ENCODE measurements around the gene ZNF780B.
"Not testable (repeated sequence)": the region's sequence is repeated elsewhere in the genome, so short reads cannot be mapped to it uniquely, and the experiment has no call there.

ZNF780B gene

DNA sequence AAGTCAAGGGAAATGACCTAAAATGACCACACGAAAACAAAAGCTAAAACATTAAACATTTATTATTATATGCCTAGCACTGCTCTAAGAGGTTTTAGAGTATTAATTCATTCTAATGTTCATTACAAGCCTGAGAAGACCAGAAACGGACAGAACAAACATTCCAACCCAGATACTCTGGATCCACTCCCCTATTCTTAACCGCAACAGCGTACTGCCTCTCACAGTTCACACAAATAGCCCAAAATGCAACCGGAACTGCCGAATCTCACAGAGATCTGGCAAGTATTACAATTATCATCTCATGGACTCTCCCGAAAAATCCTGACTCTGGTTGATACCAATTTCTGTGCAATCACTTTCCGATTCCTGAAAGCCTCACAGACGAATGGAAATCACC, 1.4 kb downstream of the ZNF780B start:
- TF ChIP-seq, protein P1, sequence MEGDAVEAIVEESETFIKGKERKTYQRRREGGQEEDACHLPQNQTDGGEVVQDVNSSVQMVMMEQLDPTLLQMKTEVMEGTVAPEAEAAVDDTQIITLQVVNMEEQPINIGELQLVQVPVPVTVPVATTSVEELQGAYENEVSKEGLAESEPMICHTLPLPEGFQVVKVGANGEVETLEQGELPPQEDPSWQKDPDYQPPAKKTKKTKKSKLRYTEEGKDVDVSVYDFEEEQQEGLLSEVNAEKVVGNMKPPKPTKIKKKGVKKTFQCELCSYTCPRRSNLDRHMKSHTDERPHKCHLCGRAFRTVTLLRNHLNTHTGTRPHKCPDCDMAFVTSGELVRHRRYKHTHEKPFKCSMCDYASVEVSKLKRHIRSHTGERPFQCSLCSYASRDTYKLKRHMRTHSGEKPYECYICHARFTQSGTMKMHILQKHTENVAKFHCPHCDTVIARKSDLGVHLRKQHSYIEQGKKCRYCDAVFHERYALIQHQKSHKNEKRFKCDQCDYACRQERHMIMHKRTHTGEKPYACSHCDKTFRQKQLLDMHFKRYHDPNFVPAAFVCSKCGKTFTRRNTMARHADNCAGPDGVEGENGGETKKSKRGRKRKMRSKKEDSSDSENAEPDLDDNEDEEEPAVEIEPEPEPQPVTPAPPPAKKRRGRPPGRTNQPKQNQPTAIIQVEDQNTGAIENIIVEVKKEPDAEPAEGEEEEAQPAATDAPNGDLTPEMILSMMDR (IDR thresholded peaks at IDR 0.05; ENCODE audit: control insufficient read depth, extremely low read depth, insufficient read depth), result no peak
- no peak for DNase-seq (ENCODE audit: low read depth)
- peak overlapping the region; percentile 91 for H3K4me3 ChIP-seq (ENCODE audit: low read depth, low read length)

DNA sequence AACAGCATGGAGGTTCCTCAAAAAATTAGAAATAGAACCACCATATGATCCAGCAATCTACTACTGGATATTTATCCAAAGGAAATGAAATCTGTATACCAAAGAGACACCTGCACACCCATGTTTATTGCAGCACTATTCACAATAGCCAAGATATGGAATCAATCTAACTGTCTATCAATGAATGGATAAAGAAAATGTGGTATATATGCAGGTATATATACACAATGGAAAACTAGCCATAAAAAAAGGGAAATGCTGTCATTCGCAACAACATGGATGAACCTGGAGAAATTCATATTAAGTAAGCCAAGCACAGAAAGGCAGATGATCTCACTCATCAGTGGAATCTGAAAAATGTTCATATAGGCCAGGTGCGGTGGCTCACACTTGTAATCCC, 2.5 kb downstream of the ZNF780B start:
- no peak overlapping the region for H3K4me3 ChIP-seq (ENCODE audit: low read depth, low read length)
- TF ChIP-seq, protein P1 (IDR thresholded peaks at IDR 0.05; ENCODE audit: control insufficient read depth, extremely low read depth, insufficient read depth), result no peak
- DNase-seq (ENCODE audit: low read depth), result no peak

DNA sequence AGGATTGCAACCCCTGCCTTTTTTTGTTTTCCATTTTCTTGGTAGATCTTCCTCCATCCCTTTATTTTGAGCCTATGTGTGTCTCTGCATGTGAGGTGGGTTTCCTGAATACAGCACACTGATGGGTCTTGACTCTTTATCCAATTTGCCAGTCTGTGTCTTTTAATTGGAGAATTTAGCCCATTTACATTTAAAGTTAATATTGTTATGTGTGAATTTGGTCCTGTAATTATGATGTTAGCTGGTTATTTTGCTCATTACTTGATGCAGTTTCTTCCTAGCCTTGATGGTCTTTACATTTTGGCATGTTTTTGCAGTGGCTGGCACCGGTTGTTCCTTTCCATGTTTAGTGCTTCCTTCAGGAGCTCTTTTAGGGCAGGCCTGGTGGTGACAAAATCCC, 14.3 kb downstream of the ZNF780B start:
- not testable (repeated sequence) for H3K4me3 ChIP-seq (ENCODE audit: low read depth, low read length); DNase-seq (ENCODE audit: low read depth)

DNA sequence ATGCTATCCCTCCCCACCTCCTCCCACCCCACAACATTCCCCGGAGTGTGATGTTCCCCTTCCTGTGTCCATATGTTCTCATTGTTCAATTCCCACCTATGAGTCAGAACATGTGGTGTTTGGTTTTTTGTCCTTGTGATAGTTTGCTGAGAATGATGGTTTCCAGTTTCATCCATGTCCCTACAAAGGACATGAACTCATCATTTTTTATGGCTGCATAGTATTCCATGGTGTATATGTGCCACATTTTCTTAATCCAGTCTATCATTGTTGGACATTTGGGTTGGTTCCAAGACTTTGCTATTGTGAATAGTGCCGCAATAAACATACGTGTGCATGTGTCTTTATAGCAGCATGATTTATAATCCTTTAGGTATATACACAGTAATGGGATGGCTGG, 18.0 kb downstream of the ZNF780B start:
- H3K4me3 ChIP-seq (ENCODE audit: low read depth, low read length); DNase-seq (ENCODE audit: low read depth): not testable (repeated sequence)

DNA sequence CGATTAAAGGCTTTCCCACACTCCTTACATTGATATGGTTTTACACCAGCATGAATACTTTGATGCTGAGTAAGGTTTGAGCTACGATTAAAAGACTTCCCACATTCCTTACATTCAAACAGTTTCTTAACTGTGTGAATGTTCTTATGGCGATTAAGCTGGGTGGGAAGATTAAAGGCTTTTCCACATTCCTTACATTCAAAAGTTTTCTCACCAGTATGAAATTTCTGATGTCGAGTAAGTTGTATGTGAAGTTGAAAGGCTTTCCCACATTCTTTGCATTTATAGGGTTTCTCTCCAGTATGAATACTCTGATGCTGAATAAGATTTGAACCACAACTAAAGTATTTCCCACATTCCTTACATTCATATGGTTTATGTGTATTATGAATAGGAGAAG, 20.0 kb downstream of the ZNF780B start:
- H3K4me3 ChIP-seq (ENCODE audit: low read depth, low read length), result no peak overlapping the region
- no peak for DNase-seq (ENCODE audit: low read depth)
- TF ChIP-seq, protein P1 (IDR thresholded peaks at IDR 0.05; ENCODE audit: control insufficient read depth, extremely low read depth, insufficient read depth), result no peak

DNA sequence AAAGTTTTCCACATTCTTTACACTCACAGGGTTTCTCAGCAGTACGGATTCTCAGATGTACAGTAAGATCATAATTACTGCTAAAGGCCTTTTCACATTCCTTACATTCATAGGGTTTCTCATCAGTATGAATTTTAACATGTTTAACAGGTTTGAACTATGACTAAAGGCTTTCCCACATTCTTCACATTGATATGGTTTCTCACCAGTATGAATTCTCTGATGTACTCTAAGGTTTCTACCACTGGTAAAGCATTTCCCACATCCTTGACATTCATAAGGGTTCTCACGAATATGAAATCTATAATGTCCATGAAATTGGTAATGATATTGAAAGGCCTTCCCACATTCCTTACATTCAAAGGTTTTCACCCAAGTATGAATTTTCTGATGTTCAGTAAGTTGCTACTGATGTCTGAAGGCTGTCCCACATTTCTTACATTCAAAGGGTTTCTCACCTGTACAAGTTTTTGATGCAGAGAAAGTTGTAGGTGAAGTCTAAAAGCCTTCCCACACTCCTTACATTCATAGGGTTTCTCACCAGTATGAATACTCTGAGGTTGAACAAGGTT, 22.0 kb downstream of the ZNF780B start:
- H3K4me3 ChIP-seq (ENCODE audit: low read depth, low read length), result no peak overlapping the region
- TF ChIP-seq, protein P1 (IDR thresholded peaks at IDR 0.05; ENCODE audit: control insufficient read depth, extremely low read depth, insufficient read depth), result no peak
- no peak for DNase-seq (ENCODE audit: low read depth)

DNA sequence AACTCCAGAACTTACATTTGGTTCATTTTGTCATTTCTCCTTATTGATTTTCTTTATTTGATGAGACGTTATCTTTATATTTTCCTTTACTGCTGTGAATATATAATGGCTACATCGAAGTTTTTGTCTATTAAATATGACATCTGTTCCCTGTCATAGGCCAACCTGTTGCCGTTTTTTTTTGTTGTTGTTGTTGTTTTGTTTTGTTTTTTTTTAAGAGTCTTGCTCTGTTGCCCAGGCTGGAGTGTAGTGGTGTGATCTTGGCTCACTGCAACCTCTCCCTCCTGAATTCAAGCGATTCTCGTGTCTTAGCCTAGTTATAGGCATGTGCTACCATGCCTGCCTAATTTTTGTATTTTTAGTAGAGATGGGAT, 29.4 kb downstream of the ZNF780B start:
- TF ChIP-seq, protein P1 (IDR thresholded peaks at IDR 0.05; ENCODE audit: control insufficient read depth, extremely low read depth, insufficient read depth), result no peak
- DNase-seq (ENCODE audit: low read depth), result no peak
- no peak overlapping the region for H3K4me3 ChIP-seq (ENCODE audit: low read depth, low read length)

DNA sequence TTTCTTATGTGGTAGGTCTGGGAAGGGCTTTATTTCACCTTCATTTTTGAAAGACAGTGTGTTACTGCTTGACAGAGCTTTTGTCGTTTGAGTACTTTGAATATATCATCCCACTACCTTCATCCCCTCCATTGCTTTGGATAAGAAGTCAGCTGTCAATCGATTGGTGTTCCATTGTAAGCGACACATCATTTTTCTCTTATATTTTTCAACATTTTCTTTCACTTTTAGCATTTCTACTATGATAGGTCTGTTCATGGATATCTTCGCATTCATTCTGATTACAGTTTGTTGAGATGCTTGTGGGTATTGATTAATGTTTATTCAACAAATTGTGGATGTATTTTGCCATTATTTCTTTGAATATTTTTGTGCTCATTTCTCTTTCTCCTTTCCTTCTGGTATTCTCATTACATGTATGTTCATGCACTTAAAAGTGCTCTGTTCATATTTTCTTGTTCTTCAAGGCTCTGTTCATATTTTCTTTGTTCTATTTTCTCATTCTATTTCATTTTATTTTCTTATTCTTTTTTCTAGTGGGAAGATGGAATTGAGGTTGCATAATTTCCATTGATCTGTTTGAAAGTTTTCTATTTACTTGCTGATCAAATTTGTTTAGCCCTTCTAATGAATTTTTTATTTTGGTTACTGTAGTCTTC, 30.0 kb downstream of the ZNF780B start:
- TF ChIP-seq, protein P1 (IDR thresholded peaks at IDR 0.05; ENCODE audit: control insufficient read depth, extremely low read depth, insufficient read depth), result no peak
- H3K4me3 ChIP-seq (ENCODE audit: low read depth, low read length), result no peak overlapping the region
- DNase-seq (ENCODE audit: low read depth), result no peak

Measured in LNCaP clone FGC (cell line).